Activated CD8-positive, alpha-beta memory T cell treated with anti-CD3 and anti-CD28 coated beads for 24 hours (primary cell): ENCODE results near the gene MYD88.

Experiments used
- DNase-seq: peaks from one replicate; pipeline ENCODE4 v3.0.0-alpha.2; 2020

Gene MYD88

GRCh38 chr3:38168151-38169026 lies 29.9 kb downstream of the MYD88 start:
- DNase-seq: no peak

DNA sequence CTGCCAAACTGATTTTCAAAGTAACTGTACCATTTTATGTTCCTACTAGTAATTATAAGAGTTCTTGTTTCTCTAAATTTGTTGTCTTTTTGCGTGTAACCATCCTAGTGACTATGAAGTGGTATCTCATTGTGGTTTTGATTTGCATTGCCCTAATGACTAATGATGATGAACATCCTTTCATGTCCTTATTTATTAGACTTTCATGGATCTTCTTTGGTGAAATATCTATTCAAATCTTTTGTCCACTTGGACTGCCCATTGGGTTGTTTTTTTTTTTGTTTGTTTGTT lies 30.5 kb downstream of the MYD88 start:
- DNase-seq: no peak

GRCh38 chr3:38170722-38171121 lies 32.3 kb downstream of the MYD88 start:
- no peak for DNase-seq

DNA sequence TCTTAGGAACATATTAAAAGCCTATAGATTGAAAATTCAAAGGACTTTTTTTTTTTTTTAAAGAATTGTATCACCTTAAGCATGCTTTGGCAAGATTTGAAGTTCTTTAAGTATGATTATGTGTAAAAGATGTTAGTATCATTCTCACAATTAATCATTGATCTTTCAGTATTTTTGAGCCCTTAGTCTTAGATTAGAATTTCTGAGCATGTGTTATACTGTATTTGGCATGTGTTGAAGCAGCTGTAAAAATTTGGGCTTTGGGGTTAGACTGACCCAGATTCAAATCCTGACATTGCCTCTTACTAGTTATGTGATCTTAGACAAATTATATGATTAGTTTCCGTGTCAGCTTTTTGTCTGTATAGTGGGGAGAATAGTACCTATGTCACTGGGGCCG lies 33.2 kb downstream of the MYD88 start:
- no peak for DNase-seq

DNA sequence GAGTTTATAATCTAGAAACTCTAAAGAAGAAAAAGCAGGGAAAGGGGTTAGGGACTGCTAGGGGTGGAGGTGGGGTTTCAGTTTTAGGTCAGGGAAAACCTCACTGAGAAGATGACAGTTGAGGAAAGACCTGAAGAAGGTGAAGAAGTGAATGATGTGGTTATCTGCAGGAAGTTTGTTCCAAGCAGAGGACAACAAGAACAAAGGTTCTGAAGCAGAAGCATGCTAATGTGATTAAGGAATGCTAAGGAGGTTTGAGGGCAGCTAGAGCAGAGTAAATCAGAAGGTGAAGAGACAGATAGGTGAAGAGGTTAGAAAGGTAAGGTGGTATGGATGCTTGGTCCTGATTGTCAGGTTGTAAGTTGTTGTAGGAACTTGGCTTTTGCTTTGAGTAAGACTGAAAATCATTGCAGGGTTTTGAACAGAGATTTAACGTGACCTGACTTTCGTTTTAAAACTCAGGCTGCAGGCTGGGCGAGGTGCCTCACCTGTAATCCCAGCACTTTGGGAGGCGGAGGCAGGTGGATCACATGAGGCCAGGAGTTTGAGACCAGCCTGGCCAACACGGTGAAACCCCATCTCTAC lies 35.5 kb downstream of the MYD88 start:
- DNase-seq: no peak

DNA sequence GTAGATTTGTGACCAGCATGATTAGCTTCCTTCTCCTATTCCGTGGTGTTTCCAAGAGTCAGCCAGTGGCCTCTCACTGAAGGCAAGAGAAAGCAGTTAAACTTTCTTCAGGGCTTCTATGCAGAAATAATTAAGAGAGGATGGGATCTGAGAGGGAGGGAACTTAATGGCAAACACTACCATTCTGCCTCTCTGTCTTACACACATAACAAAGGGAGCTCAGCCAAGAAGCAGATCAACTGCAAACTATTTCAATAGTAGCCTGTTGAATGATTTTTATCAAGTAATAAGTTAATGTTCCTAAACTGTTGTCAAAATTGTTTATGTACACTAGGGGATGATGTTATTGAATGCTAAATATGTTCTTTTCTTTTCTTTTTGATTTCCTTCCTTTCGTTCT lies 38.7 kb downstream of the MYD88 start:
- no peak for DNase-seq

DNA sequence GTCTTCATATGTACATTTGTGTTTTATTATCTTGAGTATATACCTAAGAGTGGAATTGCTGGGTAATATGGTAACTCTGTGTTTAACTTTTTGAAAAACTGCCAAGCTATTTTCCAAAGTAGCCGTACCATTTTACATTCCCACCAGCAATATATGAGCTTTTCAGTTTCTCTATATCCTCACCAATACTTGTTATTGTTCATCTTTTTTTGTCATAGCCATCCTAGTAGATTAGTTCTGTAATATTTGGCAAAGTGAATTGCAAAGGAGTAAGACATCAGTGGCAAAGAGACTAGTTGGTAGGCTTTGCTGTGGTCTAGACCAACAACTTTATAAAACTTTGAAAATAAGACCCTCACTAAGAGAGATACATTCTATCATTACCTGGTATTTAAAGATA lies 48.3 kb downstream of the MYD88 start:
- DNase-seq: no peak

DNA sequence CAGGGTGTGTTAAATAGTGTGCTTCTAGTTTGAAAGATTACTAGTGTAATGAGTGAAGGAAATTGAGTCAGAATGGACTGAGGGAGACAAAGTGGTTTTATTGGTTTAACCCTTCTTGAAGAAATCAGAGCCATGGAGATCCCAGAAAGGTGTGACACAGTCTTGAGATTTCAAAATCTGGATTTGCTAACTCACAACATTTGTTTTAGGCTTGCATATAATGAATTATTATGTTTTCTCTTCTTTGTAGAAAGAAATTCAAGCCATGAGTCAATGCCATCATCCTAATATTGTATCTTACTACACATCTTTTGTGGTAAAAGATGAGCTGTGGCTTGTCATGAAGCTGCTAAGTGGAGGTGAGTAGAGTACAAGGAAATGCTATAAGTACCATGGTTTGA lies 52.0 kb downstream of the MYD88 start:
- DNase-seq: no peak
